ENCODE measurements around the gene SAT1.

DNA sequence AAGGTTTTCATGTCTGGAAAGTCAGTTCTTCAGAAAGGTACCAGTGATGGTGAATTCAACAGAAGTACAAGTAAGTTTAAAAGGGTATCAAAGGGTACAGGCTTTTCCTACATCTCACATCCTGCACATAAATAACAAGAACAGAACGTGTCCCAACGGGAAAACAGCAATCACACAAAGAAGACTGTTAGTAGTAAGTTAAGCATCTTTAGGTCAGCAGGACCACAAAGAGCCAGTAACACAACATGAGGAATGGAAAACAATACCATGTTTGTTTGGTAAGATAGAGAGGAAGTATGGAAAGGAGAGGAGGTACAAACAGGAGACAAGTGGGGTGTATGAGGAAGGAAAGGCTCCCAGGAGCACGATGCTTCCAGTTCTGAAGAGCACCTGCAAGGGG is 43.2 kb downstream of the SAT1 start:
- TF ChIP-seq EZH2 (IDR thresholded peaks at IDR 0.05; ENCODE audit: low read length, missing control alignments): no peak
- TF ChIP-seq, protein P1, sequence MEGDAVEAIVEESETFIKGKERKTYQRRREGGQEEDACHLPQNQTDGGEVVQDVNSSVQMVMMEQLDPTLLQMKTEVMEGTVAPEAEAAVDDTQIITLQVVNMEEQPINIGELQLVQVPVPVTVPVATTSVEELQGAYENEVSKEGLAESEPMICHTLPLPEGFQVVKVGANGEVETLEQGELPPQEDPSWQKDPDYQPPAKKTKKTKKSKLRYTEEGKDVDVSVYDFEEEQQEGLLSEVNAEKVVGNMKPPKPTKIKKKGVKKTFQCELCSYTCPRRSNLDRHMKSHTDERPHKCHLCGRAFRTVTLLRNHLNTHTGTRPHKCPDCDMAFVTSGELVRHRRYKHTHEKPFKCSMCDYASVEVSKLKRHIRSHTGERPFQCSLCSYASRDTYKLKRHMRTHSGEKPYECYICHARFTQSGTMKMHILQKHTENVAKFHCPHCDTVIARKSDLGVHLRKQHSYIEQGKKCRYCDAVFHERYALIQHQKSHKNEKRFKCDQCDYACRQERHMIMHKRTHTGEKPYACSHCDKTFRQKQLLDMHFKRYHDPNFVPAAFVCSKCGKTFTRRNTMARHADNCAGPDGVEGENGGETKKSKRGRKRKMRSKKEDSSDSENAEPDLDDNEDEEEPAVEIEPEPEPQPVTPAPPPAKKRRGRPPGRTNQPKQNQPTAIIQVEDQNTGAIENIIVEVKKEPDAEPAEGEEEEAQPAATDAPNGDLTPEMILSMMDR (conservative IDR thresholded peaks at IDR 0.05 in 1 of 2, IDR thresholded peaks at IDR 0.05 in 1 of 2; ENCODE audit: low read depth in 1 of 2, low read length in 2 of 2): no peak

All from fibroblast of lung (primary cell).